Activated naive CD4-positive, alpha-beta T cell treated with Interleukin-2 at 50 U/mL for 16 hours (primary cell): Measurements from ENCODE around the gene INSYN2B.
"Not testable (repeated sequence)": the region's sequence is repeated elsewhere in the genome, so short reads cannot be mapped to it uniquely, and the experiment has no call there.

Experiments
- DNase-seq: peaks from one replicate; pipeline ENCODE4 v3.0.0-alpha.2; 2020

Gene INSYN2B

DNA sequence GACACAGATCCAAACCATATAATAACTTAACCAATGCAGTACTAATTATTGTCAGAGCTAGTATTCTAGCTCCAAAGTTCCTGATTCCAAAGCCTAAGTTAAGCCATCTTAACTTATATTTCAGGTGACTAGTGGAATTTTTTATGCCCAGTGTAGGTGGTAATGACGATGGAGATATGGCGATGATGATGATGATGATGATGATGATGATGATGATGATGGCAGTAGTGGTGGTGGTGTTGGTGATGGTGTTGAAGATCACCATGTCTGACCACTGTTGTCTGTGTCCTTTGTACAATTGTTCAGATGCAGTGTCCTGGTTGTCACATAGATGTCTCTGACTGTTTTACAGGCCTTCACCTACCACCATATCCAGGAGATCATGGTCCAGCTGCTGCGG, 139.9 kb downstream of the INSYN2B start:
- no peak for DNase-seq

GRCh38 chr5:169838688-169839087, 141.6 kb downstream of the INSYN2B start:
- DNase-seq, result no peak

- no peak for DNase-seq
Measured at GRCh38 chr5:169837686-169838085, 142.6 kb downstream of the INSYN2B start.

GRCh38 chr5:169836835-169837536, 143.3 kb downstream of the INSYN2B start:
- no peak for DNase-seq

- not testable (repeated sequence) for DNase-seq
Measured at GRCh38 chr5:169834540-169834939, 145.8 kb downstream of the INSYN2B start.

GRCh38 chr5:169833681-169834292, 146.5 kb downstream of the INSYN2B start:
- not testable (repeated sequence) for DNase-seq

- DNase-seq, result no peak
Measured at GRCh38 chr5:169832845-169833244, 147.4 kb downstream of the INSYN2B start.

- DNase-seq, result no peak
Measured at GRCh38 chr5:169832304-169832703, 148.0 kb downstream of the INSYN2B start.

GRCh38 chr5:169831331-169831730, 149.0 kb downstream of the INSYN2B start:
- DNase-seq, result no peak

- no peak for DNase-seq
Measured at GRCh38 chr5:169828385-169828784, 151.9 kb downstream of the INSYN2B start.

GRCh38 chr5:169827769-169828168, 152.5 kb downstream of the INSYN2B start:
- DNase-seq, result no peak

- DNase-seq, result no peak
Measured at GRCh38 chr5:169826618-169827017, 153.7 kb downstream of the INSYN2B start.

DNA sequence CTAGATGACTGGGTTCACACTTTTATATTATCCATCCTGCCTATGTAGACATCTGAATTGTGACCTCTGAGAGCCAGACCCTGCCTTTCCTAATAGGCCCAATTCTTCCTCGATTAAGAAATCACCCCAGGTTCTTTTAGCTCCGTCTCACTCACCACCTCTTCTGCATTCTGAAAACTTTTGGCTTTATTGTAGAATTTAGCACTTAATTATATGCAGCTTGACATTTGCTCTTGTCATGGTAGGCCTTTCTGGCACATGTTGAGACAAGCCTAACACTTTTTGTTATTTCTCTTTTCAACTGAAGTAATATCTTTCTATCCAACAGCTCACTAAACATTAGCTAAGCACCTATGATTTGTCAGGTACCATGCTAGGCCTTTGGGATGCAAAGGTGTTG, 163.3 kb downstream of the INSYN2B start:
- DNase-seq, result no peak

- no peak for DNase-seq
Measured at GRCh38 chr5:169814522-169814921, 165.8 kb downstream of the INSYN2B start.
